Renal cortical epithelial cell (primary cell): ENCODE results near the gene CEP112. TPM values are rescaled to one million over a fixed set of nuclear protein-coding genes. Genes with fewer than 3 reads are reported as not detected.
"Not testable (repeated sequence)": the region's sequence is repeated elsewhere in the genome, so short reads cannot be mapped to it uniquely, and the experiment has no call there.

Source experiments
- DNase-seq: peaks from one replicate; pipeline ENCODE4 v3.0.0-alpha.2; 2011; ENCODE audit warnings: low read depth
- total RNA-seq: library from RNA; depleted of rRNA; stranded (reverse); fragments of >200 nt; gene quantifications from 2 replicates; pipeline ENCODE4 v1.2.3, GENCODE V29; 2014

The CEP112 gene
- total RNA-seq, 1 donor from 2014 or later = 27.0 TPM

- no peak for DNase-seq
These were observed 300.6 kb downstream of the CEP112 start for GRCh38 chr17:65891231-65891735.

DNA sequence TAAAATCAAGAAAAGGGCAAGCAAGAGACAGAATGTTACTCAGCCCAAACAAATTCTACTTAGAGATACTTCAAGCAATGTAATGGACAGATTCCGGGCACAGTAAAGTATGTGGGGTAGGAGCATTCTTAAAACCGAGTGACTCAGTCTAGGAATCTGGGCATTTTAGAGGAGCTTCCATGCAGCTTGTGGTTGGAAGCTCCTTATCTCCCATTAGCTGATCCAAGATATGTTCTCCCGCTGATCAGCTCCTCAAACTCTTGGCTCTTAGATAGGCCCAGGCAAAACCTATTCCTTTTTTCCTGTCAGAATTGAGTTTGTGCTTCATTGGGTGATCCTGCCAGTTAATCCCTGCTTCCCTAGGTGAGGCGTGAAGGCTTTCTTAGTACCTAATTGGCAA, 303.3 kb downstream of the CEP112 start:
- no peak for DNase-seq

GRCh38 chr17:65886315-65887245, 305.4 kb downstream of the CEP112 start:
- no peak for DNase-seq

DNA sequence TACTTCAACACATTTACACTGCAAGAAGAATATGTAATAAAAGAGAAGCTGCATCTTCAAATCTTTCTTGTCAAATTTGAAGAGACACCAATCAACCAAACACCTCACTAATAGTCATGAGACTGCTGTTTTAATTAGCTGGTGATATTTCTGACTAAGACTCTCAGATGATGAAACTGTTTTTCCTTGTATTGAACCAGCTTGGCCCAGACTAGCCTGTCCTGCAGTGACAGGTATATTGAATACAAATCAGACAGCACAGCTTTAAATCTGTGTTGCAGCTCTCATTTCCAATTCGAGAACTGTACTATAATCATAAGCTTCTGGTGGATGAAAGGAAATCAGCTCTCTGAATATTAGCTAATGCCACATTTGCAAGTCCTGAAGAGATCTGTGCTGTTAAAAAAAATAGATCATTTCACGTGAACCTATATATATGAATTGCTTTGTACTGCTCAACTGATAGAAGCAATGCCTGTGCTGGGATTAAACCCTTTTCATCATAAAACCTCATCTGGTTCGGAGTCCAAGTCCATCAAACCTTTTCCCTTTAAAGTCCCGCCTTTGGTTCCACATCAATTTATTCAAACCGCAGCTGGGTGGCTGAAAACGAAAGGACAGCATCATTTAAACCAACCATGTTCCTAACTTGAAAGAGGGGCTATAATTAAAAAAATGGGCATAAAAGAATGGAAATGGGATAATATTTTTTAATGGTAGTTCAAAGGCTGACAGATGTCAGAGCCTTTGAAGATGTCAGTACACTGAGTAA, 306.2 kb downstream of the CEP112 start:
- DNase-seq = no peak

- DNase-seq = no peak
These were observed 314.9 kb downstream of the CEP112 start for GRCh38 chr17:65876985-65877384.

DNA sequence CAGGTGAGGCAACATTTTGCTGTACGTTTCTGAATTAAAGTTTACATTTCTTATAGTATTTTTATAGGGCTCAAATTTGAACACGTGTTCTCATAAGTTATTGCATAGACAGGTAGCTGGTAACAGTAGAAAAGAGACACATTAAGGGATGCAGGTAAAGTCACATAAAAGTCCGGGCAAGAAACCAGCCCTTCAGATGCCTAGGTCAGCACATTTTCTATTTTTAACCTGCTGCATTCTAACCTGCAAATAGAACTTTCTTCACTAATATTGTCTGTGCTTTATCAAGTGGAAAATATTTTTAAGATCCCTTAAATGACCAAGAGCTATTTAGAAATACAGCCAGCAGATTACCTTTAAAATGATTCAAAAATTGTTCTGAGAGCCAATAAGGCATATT, 323.1 kb downstream of the CEP112 start:
- no peak for DNase-seq

DNA sequence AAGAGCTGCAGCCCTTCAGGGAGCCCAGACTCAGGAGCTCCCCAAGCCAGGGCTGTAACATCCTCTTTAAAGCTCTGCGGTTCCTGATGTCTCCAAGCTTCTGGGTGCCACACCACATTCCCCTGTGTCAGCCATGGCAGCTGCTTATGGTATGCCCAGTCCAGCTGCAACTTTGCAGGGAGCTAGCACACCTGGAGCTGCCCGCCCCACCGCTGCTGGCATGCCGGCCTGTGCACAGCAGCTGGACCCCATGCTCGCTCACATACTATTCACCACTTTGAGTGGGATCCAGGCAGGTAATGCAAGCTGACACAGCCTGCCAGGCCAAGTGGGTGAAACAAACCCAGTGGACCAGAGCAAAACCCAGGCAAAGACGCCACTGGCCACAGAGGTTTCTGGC, 324.9 kb downstream of the CEP112 start:
- no peak for DNase-seq

- no peak for DNase-seq
These were observed 326.1 kb downstream of the CEP112 start for GRCh38 chr17:65865715-65866425.

DNA sequence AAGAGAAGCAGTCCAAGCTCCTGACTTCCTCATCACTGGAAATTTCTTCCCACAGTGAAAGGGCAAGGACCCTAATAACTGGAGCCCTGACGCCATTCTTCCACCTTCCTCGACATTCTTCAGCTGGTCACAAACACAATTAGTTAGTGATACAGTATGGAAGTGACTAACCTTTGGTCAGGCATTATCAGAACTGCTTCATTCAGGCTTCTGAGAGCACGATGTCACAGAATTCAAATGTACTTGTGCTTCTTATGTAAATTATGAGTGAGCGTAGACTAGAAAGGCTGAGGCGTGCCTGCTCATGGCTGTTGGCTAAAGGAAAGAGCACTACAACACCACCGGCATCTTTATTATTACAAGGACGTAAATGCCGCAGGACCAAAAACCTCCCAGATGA, 327.5 kb downstream of the CEP112 start:
- no peak for DNase-seq

GRCh38 chr17:65857718-65858117, 334.2 kb downstream of the CEP112 start:
- no peak for DNase-seq

DNA sequence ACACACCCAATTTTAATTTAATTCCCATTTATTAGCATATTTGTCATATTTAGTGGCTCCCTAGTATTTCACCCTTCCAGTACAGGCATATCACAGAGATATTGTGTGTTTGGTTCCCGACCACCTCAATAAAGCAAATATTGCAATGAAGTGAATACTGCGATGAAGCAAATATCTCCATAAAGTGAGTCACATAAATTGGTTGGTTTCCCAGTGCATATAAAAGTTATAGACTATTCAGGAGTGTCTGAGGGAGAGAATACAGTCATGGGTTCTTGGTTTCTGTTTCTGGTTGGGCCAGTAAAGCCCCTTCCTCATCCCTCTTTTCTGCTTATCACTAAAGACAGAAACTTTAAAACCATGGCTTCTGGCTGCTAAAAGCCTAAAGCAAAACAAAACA, 335.1 kb downstream of the CEP112 start:
- no peak for DNase-seq

DNA sequence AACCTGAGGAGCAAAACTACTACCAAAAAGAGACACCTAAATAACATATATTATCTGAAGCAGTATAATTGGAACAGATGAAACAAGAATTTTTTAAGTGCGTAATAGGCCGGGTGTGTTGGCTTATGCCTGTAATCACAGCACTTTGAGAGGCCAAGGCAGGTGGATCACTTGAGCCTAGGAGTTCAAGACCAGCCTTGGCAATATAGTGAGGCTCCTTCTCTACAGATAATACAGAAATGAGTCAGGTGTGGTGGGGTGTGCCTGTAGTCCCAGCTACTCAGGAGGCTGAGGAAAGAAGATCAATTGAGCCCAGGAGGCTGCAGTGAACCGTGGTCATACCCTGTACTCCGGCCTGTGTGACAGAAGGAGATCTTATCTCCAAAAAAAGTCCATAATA, 336.3 kb downstream of the CEP112 start:
- no peak for DNase-seq

DNA sequence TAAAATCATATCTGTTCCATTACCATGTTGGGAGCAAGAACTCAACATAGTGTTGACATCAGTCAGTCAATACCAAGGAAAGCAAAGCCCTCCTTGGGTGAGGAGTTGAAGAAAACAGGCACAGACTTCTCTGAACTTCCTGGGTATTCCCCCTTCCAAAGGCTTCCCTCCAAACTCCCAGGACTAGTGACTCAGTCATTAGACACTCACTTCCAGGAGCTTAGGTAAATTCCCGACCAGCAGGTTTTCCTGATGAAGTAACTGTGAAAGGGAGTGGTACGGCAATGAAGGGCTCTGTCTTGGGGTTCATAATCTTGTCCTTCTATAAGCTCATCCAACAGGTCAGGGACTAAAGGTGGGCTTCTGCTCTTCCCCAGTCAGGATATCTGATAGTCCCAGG, 336.7 kb downstream of the CEP112 start:
- peak; percentile 89 for DNase-seq

DNA sequence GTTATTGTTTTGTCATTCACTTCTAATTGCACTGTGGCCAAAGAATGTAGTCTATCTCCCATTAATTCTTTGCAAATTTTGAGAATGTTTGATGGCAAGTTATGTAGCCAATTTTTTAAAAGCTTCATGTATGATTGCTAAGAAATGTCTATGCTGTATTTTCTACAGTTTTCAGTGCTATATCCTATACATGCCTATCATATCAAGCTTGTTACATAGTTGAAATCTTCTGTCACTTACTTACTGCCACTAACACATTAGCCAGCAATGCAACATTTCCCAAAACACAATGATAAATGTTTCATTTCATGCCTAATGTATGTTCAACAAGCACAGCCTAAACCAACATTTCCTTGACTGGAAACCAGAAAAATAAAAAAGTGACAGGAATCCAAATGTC, 338.1 kb downstream of the CEP112 start:
- DNase-seq = no peak

- no peak for DNase-seq
These were observed 339.0 kb downstream of the CEP112 start for GRCh38 chr17:65852911-65853310.

DNA sequence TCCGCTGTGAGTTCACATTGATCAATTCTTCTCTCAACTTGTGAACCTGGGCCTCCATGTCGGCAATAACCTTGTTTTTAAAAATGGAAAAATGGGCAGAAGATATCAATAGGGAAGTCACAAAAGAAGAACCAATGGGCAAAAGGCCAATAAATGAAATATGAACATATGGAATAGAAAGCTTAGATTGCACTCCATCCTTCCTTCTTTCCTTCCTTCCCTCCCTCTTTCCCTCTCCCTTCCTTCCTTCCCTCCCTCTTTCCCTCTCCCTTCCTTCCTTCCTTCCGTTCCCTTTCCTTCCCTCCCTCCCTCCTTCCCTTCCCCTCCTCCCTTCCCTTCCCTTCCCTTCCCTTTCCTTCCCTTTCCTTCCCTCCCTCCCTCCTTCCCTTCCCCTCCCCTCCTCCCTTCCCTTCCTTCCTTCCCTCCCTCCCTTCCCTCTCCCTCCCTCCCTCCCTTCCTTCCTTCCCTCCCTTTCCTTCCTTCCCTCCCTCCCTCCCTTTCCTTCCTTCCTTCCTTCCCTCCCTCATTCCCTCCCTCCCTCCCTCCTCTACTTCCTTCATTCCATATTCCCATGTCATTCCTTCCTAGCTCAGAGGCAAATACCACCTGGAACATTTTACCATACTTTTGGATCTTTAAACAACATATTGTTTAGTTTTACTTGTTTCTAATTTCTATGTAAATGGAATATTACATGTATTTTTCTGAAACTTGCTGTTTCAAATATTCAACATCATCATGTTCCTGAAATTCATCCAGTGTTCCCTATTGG, 339.8 kb downstream of the CEP112 start:
- no peak for DNase-seq

GRCh38 chr17:65850486-65850885, 341.4 kb downstream of the CEP112 start:
- DNase-seq = peak; percentile 25

DNA sequence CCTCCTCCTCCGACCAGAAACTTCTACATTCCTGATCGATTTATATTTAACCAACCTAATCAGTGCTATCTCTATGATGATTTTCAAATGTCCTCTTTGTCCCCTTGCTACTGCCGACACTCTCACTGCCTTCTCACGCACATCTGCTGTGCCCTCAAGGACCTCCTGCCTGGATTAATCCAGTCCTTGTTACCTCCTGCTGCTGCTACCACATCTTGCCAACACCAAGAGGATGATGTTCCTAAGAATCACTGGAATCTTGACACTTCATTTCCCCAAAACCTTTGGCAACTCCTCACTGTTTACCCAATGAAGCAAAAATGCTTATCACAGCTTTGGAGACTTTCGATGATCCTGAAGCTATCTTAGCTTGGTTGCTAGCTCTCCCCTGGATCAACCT, 343.2 kb downstream of the CEP112 start:
- DNase-seq = no peak

DNA sequence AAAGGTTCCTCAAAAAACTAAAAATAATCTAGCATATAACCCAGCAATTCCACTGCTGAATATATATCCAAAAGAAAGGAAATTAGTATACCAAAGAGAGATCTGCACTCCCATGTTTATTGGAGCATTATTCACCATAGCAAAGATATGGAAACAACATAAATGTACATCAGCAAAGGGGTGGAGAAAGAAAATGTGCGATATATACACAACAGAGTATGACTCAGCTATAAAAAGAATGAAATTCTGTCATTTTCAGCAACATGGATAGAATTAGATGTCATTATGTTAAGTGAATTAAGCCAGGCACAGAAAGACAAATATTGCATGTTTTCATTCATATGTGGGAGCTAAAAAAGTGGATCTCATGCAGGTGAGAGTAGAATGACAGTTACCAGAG, 350.8 kb downstream of the CEP112 start:
- no peak for DNase-seq

GRCh38 chr17:65837232-65837631, 354.7 kb downstream of the CEP112 start:
- DNase-seq = not testable (repeated sequence)

GRCh38 chr17:65833214-65833613, 358.7 kb downstream of the CEP112 start:
- no peak for DNase-seq
